NCI-H146 (cell line): ENCODE results near the gene CEMIP.

Experiments
- DNase-seq: peaks from one replicate; lab custom pipeline; 2025; lab: John Stamatoyannopoulos, UW

Gene CEMIP

GRCh38 chr15:80890341-80891005, 111.3 kb downstream of the CEMIP start:
- no peak for DNase-seq

- DNase-seq, result no peak
These were observed 111.8 kb downstream of the CEMIP start for GRCh38 chr15:80891006-80891405.

- no peak for DNase-seq
These were observed 113.2 kb downstream of the CEMIP start for GRCh38 chr15:80892414-80892813.

- DNase-seq, result no peak
These were observed 114.6 kb downstream of the CEMIP start for GRCh38 chr15:80893777-80894176.

GRCh38 chr15:80895091-80895490, 115.9 kb downstream of the CEMIP start:
- DNase-seq, result no peak

- DNase-seq, result no peak
These were observed 116.8 kb downstream of the CEMIP start for GRCh38 chr15:80895965-80896364.

GRCh38 chr15:80898040-80898439, 118.9 kb downstream of the CEMIP start:
- no peak for DNase-seq

GRCh38 chr15:80902298-80902801, 123.2 kb downstream of the CEMIP start:
- DNase-seq, result no peak

- DNase-seq, result peak; percentile 1
These were observed 125.8 kb downstream of the CEMIP start for GRCh38 chr15:80904998-80905397.

- DNase-seq, result peak; percentile 90
These were observed 127.1 kb downstream of the CEMIP start for GRCh38 chr15:80906159-80906766.

GRCh38 chr15:80911821-80912220, 132.7 kb downstream of the CEMIP start:
- no peak for DNase-seq

- no peak for DNase-seq
These were observed 133.5 kb downstream of the CEMIP start for GRCh38 chr15:80912673-80913072.

- no peak for DNase-seq
These were observed 134.4 kb downstream of the CEMIP start for GRCh38 chr15:80913541-80913940.

- no peak for DNase-seq
These were observed 136.3 kb downstream of the CEMIP start for GRCh38 chr15:80915472-80915871.

GRCh38 chr15:80916056-80916455, 136.9 kb downstream of the CEMIP start:
- DNase-seq, result no peak

- no peak for DNase-seq
These were observed 139.1 kb downstream of the CEMIP start for GRCh38 chr15:80918196-80918783.

GRCh38 chr15:80920271-80920699, 141.1 kb downstream of the CEMIP start:
- no peak for DNase-seq

- no peak for DNase-seq
These were observed 142.7 kb downstream of the CEMIP start for GRCh38 chr15:80921736-80922410.

GRCh38 chr15:80923668-80924067, 144.5 kb downstream of the CEMIP start:
- no peak for DNase-seq

- no peak for DNase-seq
These were observed 145.1 kb downstream of the CEMIP start for GRCh38 chr15:80924278-80924677.

GRCh38 chr15:80925597-80926059, 146.5 kb downstream of the CEMIP start:
- no peak for DNase-seq

GRCh38 chr15:80926126-80926525, 147.0 kb downstream of the CEMIP start:
- DNase-seq, result no peak

- no peak for DNase-seq
These were observed 150.1 kb downstream of the CEMIP start for GRCh38 chr15:80929225-80929624.
